Measurements from ENCODE around the gene TMEM59L. TPM values are rescaled to one million over a fixed set of nuclear protein-coding genes. Genes with fewer than 3 reads are reported as not detected.
A peak's percentile ranks its signal among the peaks of the same experiment; 100 is the strongest.

The TMEM59L gene
- total RNA-seq, 1 donor from 2014 or later, result 9.4 TPM

GRCh38 chr19:18603255-18603957 is 9.3 kb upstream of the TMEM59L start:
- Mint-ChIP-seq H3K27ac (no peak overlapping the region), H3K9me3 (no peaks in the 10 kb centered on the region), H3K4me1 (ENCODE audit: unreplicated experiment) (peaks cover 10% of the 10 kb centered on the region), H3K4me3 (peak overlapping the region; percentile 54), H3K27me3 (peaks cover 72% of the 10 kb centered on the region), H3K36me3 (peaks cover 3% of the 10 kb centered on the region)
- no peak for DNase-seq (ENCODE audit: extremely low spot score, unreplicated experiment)
- peak; percentile 53 for TF ChIP-seq CTCF (conservative IDR thresholded peaks at IDR 0.05)

- DNase-seq (ENCODE audit: extremely low spot score, unreplicated experiment), result no peak
- peaks cover 3% of the 10 kb centered on the region for H3K36me3 Mint-ChIP-seq
- peaks cover 18% of the 10 kb centered on the region for H3K4me1 Mint-ChIP-seq (ENCODE audit: unreplicated experiment)
- H3K27me3 Mint-ChIP-seq, result peaks cover 74% of the 10 kb centered on the region
- no peaks in the 10 kb centered on the region for H3K9me3 Mint-ChIP-seq
- no peak for TF ChIP-seq CTCF (conservative IDR thresholded peaks at IDR 0.05)
- H3K27ac Mint-ChIP-seq, result no peak overlapping the region
- no peak overlapping the region for H3K4me3 Mint-ChIP-seq
Measured at GRCh38 chr19:18603958-18604819, 8.5 kb upstream of the TMEM59L start.

- no peak for TF ChIP-seq CTCF (conservative IDR thresholded peaks at IDR 0.05)
- Mint-ChIP-seq H3K4me3 (peak overlapping the region; percentile 36), H3K27me3 (peaks cover 76% of the 10 kb centered on the region), H3K4me1 (ENCODE audit: unreplicated experiment) (peaks cover 22% of the 10 kb centered on the region), H3K27ac (no peak overlapping the region), H3K36me3 (peaks cover 3% of the 10 kb centered on the region), H3K9me3 (no peaks in the 10 kb centered on the region)
- DNase-seq (ENCODE audit: extremely low spot score, unreplicated experiment), result no peak
Measured at GRCh38 chr19:18604820-18605159, 7.9 kb upstream of the TMEM59L start.

GRCh38 chr19:18605196-18605545 is 7.5 kb upstream of the TMEM59L start:
- Mint-ChIP-seq H3K27ac (peak overlapping the region; percentile 75), H3K4me1 (ENCODE audit: unreplicated experiment) (peaks cover 22% of the 10 kb centered on the region), H3K27me3 (peaks cover 76% of the 10 kb centered on the region), H3K9me3 (no peaks in the 10 kb centered on the region), H3K36me3 (peaks cover 3% of the 10 kb centered on the region), H3K4me3 (peak overlapping the region; percentile 80)
- DNase-seq (ENCODE audit: extremely low spot score, unreplicated experiment), result no peak
- no peak for TF ChIP-seq CTCF (conservative IDR thresholded peaks at IDR 0.05)

GRCh38 chr19:18605546-18606280 is 7.0 kb upstream of the TMEM59L start:
- peak overlapping the region; percentile 75 for H3K27ac Mint-ChIP-seq
- peak overlapping the region; percentile 80 for H3K4me3 Mint-ChIP-seq
- H3K27me3 Mint-ChIP-seq, result peaks cover 77% of the 10 kb centered on the region
- TF ChIP-seq CTCF (conservative IDR thresholded peaks at IDR 0.05), result no peak
- DNase-seq (ENCODE audit: extremely low spot score, unreplicated experiment), result no peak
- H3K36me3 Mint-ChIP-seq, result peaks cover 3% of the 10 kb centered on the region
- peaks cover 22% of the 10 kb centered on the region for H3K4me1 Mint-ChIP-seq (ENCODE audit: unreplicated experiment)
- no peaks in the 10 kb centered on the region for H3K9me3 Mint-ChIP-seq
